ENCODE measurements around the gene PFKFB2.

Gene PFKFB2

GRCh38 chr1:207052911-207053769 is at the start of gene PFKFB2:
TSS of gene PFKFB2 (plus strand) at chr1:207053275. CDS start at chr1:207054718, 1,443 bp downstream.
- peak; percentile 93 for DNase-seq (ENCODE audit: low read depth)

- DNase-seq (ENCODE audit: low read depth): peak; percentile 13
Observed at GRCh38 chr1:207004931-207005830, 47.9 kb upstream of the PFKFB2 start.

- DNase-seq (ENCODE audit: low read depth): no peak
Observed at GRCh38 chr1:207006083-207006482, 47.0 kb upstream of the PFKFB2 start.

GRCh38 chr1:207006914-207007313 is 46.2 kb upstream of the PFKFB2 start:
- no peak for DNase-seq (ENCODE audit: low read depth)

GRCh38 chr1:207007352-207008033 is 45.6 kb upstream of the PFKFB2 start:
- no peak for DNase-seq (ENCODE audit: low read depth)

GRCh38 chr1:207009182-207009850 is 43.8 kb upstream of the PFKFB2 start:
- DNase-seq (ENCODE audit: low read depth): no peak

GRCh38 chr1:207009945-207010344 is 43.1 kb upstream of the PFKFB2 start:
- DNase-seq (ENCODE audit: low read depth): no peak

- no peak for DNase-seq (ENCODE audit: low read depth)
Observed at GRCh38 chr1:207010726-207011125, 42.3 kb upstream of the PFKFB2 start.

GRCh38 chr1:207013321-207014085 is 39.6 kb upstream of the PFKFB2 start:
- no peak for DNase-seq (ENCODE audit: low read depth)

GRCh38 chr1:207014728-207015127 is 38.3 kb upstream of the PFKFB2 start:
- DNase-seq (ENCODE audit: low read depth): no peak

- no peak for DNase-seq (ENCODE audit: low read depth)
Observed at GRCh38 chr1:207015791-207016190, 37.3 kb upstream of the PFKFB2 start.

GRCh38 chr1:207017615-207018559 is 35.2 kb upstream of the PFKFB2 start:
- no peak for DNase-seq (ENCODE audit: low read depth)

GRCh38 chr1:207018707-207019106 is 34.4 kb upstream of the PFKFB2 start:
- DNase-seq (ENCODE audit: low read depth): no peak

- DNase-seq (ENCODE audit: low read depth): no peak
Observed at GRCh38 chr1:207019161-207019560, 33.9 kb upstream of the PFKFB2 start.

GRCh38 chr1:207019661-207020060 is 33.4 kb upstream of the PFKFB2 start:
- no peak for DNase-seq (ENCODE audit: low read depth)

GRCh38 chr1:207020065-207020708 is 32.9 kb upstream of the PFKFB2 start:
- no peak for DNase-seq (ENCODE audit: low read depth)

GRCh38 chr1:207020709-207021107 is 32.4 kb upstream of the PFKFB2 start:
- no peak for DNase-seq (ENCODE audit: low read depth)

- DNase-seq (ENCODE audit: low read depth): no peak
Observed at GRCh38 chr1:207021139-207021861, 31.8 kb upstream of the PFKFB2 start.

Data from stimulated activated CD4-positive, alpha-beta T cell treated with anti-CD3 and anti-CD28 coated beads, Interleukin-2, amount 100 ng/mL, for 4 hours (primary cell).